ENCODE measurements around the gene PTPRT.

PTPRT gene

GRCh38 chr20:42697962-42698361, 491.7 kb downstream of the PTPRT start:
- DNase-seq: no peak

- DNase-seq: no peak
These were observed 498.8 kb downstream of the PTPRT start for GRCh38 chr20:42690842-42691437.

- no peak for DNase-seq
These were observed 501.1 kb downstream of the PTPRT start for GRCh38 chr20:42688576-42688975.

GRCh38 chr20:42686057-42686456, 503.6 kb downstream of the PTPRT start:
- DNase-seq: peak; percentile 7

- DNase-seq: no peak
These were observed 510.8 kb downstream of the PTPRT start for GRCh38 chr20:42678895-42679294.

- DNase-seq: no peak
These were observed 533.6 kb downstream of the PTPRT start for GRCh38 chr20:42656130-42656529.

- no peak for DNase-seq
These were observed 537.4 kb downstream of the PTPRT start for GRCh38 chr20:42652266-42652665.

GRCh38 chr20:42650191-42650746, 539.4 kb downstream of the PTPRT start:
- no peak for DNase-seq

DNA sequence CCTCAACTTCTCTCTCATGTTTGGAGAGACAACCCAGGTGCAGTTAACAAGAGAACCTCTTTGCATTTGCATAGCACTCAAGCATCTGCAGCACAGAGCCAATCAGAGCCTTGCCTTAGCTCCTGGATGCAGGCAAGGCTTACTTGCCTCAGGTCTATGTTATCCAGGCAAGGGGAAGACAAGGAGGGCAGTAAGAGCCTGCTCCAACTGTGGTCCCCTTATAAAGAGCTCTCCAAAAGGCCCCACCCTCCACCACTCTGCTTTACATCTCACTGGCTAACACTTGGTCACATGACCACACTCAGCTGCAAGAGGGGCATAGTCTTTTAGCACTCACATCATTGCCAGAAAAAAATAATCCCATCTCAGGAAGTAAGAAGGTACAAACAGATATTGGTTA, 540.0 kb downstream of the PTPRT start:
- no peak for DNase-seq

- no peak for DNase-seq
These were observed 543.5 kb downstream of the PTPRT start for GRCh38 chr20:42646250-42646649.

GRCh38 chr20:42641886-42642285, 547.8 kb downstream of the PTPRT start:
- no peak for DNase-seq

- DNase-seq: no peak
These were observed 550.6 kb downstream of the PTPRT start for GRCh38 chr20:42639140-42639539.

DNA sequence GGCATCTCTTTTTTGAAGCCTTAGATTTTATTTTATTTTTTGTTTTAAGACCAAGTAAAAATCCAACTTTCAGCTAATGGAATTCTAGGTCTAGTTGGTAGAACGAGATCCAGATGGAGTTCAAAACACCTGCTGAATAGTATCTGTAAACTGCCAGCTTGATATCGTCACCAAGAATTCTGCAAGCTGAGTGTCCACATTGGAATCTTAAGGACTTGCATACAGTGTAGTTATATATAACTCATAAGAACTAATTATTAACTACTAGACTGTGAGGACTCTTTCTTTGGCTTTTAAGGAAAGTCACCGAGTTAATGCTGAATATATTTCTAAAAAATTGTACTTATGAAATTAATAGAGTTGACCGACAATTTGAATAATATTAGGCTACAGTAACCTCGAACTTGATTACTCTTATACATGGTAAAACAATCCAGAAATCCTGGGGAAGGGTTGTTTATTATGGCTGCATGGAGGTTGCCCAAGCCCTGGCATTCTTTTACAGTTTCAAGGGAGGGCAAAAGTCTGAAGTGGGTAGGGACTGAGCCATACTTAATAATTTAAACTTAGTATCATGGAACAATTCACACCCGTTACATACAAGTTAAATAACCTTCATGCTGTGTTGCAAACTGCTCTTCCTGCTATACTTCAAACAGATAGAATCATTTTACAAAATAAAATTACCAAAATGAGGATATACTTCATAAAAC, 553.9 kb downstream of the PTPRT start:
- no peak for DNase-seq

- DNase-seq: no peak
These were observed 555.5 kb downstream of the PTPRT start for GRCh38 chr20:42634156-42634555.

DNA sequence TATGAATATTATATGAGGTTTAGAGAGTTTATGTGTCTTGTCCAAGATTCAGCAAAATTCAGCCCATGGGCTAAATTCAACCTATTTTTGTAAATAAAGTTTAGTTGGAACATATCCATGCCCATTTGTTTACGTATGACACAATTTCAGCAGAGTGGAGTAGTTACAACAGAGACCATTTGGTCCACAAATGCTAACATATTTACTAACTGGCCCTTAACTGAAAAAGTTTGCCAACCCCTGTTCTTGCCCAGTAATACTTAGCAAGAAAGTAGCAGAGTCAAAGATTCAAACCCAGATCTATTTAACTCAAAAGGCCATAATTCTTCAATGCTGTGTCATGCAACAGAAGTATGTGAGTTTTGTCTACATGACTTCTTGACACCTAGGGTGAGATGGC, 561.0 kb downstream of the PTPRT start:
- no peak for DNase-seq

DNA sequence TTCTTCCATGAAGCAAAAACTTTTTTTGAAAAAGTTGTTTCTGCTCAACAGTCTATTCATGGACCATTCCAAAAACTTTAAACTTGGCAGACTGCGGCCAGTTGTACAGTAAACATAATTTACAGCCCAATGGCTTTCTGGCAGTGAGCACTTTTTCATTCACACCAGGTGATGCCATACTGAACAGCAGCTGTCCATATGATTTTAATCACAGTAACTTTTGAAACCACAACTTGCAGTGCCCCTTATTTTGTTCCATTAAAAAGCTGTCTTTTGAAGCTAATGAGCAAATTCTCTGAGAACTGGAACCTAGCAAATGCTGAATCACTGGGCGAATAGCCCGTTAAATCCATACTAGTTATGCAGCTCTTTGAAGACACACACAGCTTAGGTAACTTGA, 576.6 kb downstream of the PTPRT start:
- no peak for DNase-seq

GRCh38 chr20:42611889-42612837, 577.5 kb downstream of the PTPRT start:
- no peak for DNase-seq

DNA sequence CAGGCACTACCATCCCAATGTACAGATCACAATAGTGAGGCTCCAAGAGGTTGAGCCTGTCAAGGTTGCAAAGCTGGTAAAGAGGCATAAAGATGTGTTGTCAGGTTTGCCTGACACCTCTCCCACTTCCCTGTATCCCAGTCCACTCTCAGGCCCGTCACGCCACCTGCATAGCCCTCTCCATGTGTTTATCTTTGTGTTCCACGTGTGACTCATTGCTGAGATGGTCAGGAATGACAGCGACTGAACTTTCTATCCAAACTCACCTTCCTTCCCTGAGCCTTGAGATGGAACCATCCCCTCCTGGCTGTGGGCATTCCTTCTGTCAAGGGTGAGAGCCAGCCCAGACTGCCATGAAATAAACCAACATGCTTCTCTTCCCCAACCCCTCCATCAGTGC, 578.3 kb downstream of the PTPRT start:
- no peak for DNase-seq

DNA sequence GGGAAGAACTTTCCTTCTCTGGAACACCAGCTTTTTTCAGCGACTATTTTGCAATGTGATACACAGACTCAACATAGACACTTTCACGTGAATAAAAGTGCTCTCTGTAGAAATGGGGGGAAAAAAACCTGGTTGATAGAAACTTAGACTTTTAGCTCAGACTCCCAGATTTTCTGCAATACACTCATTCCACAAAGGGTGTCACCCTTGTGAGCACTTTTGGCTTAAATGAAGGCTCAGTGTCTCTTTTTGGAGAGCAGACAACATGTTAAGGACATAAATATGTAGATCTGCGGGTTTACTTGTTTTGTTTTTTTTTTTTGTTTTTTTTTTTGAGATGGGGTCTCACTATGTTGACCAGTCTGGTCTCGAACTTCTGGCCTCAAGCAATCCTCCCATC, 579.6 kb downstream of the PTPRT start:
- no peak for DNase-seq

DNA sequence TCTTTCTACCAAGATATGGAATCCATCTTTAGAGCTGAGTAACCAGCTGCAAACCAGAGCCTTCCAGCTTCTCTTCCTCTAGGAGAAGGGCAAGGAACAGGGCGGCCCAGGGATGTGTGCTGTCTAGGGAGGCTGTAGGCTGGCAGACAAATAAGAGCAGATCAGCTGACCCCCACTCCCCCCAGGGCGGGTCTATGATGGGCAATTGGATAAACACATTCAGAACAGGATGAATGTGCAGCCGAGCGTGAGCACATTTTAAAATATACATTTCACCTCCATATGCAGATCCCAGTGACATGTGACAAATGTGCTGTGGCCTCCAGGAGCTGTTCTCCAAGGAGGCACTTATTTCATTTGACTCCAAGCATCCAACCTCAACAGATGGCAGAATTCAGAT, 580.1 kb downstream of the PTPRT start:
- DNase-seq: no peak

DNA sequence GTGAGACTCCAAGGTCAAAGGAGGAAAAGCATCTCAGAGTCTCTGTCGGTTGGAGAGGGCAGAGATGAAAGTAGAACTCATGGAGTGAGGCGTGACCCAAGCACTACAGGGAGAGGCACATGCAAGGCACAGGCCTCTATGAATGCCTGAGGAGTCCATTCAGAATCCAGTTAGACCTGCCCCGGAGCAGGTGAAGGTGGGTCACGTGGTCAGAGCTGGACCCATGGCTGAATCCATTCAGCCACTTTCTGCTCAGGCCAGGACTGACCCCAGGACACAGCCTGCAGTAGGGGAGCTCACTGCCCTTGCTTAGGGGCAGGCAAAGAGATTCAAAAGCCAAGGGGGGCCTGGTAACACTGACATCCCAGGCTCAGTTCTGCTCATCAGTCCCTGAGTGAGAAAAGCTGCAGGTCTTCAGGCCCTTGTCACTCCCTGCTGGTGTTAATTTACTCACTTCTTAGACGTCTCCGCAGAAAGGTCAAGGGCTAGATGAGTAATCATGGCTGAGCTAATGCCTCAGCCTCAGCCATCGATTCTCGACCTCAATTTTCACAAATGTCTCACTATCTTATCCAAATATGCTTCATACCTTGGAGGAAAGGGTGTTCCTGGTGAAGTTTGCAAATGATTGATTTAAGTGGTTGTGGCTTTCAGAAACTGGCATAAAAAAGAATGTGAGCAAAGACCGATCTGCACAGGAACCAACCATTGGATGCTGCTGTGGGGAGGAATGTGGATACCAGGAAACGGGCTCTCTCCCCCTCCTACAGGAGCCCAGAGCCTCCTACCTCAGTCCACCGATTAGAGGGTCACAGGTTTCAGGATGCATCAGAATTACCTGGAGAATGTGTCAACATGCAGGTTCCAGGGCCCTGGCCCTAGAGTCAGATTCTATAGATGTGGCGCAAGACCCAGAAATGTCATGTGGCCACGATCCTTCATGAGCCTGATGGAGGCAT, 584.4 kb downstream of the PTPRT start:
- no peak for DNase-seq

- no peak for DNase-seq
These were observed 586.1 kb downstream of the PTPRT start for GRCh38 chr20:42603655-42604054.

All from COR-L47 (cell line).